ENCODE data around the gene SECISBP2L.

The SECISBP2L gene

DNA sequence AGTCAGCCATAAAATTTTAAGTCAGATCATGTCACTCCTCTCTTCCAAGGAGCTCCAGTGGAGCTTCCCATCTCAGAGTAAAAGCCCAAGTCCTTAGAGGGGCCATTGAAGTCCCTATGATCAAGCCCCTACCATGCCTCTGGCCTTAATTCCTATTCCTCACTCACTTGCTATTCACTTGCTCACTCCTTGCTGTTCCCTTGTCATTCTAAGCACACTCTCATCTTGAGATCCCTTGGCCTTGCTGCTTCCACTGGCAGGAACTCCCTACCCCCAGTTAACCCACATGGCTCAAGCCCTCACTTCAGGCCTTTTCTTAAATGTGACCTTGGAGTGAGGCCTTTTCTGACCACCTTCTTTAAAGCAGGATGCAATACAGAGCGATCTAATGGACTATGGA lies 12.3 kb upstream of the SECISBP2L start:
- FAIRE-seq = no peak
- DNase-seq (ENCODE audit: low spot score) = no peak

DNA sequence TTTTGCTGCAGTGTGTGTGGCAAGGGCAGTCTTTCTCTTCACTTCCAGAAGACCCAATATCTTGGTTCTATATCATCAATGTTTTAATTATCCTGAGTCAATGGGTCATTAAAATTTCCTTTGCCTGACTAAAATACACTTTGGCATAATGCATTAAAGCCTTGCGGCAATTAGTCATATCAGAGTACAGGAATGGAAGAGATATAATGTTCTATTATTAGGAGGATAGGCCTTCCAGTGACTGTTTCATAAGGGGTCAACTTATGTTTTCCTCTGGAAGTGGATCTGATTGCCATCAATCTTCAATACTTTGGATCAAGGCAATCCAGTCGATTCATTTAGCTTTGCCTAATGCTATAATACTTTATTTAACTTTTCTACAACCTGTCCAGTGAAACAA lies 9.4 kb upstream of the SECISBP2L start:
- FAIRE-seq (no peak), DNase-seq (ENCODE audit: low spot score) (no peak)

DNA sequence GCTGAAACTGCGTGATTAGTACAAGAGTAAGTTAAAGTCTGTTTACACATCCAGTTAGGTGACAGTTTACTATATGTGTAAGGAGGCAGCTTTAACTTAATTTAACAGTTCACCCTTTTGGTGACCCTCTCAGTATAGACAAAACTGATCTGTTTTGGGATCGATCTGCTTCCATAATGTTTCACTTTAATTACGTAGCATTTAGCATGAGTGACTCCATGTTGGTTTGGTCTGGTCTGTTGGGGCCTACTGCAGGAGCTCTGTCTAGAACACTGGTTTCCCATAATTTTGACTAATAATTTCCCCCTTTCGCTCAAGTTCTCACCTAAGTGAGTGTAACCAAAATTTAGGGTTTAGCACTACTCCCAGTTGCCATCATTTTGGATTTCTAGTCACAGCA lies 6.4 kb upstream of the SECISBP2L start:
- FAIRE-seq = no peak
- DNase-seq (ENCODE audit: low spot score) = no peak

DNA sequence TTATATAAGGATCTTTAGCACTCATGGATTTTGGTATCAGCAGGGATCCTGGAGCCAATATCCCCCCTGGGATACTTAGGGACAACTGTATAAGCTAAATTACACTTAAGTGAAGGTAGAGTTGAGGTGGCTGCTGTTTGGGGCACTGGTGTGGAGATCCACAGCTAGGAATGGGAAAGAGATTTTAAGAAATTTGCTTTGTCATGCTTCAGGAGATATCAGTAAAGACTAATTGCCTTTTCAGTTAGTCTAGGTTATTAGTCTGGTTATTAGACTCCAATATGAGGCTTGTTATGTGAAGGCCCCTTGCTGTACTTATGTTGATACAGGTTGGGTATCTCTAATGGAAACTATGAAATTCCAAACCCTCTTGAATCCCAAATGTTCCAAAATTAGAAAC lies 1.2 kb upstream of the SECISBP2L start:
- no peak for FAIRE-seq
- no peak for DNase-seq (ENCODE audit: low spot score)

DNA sequence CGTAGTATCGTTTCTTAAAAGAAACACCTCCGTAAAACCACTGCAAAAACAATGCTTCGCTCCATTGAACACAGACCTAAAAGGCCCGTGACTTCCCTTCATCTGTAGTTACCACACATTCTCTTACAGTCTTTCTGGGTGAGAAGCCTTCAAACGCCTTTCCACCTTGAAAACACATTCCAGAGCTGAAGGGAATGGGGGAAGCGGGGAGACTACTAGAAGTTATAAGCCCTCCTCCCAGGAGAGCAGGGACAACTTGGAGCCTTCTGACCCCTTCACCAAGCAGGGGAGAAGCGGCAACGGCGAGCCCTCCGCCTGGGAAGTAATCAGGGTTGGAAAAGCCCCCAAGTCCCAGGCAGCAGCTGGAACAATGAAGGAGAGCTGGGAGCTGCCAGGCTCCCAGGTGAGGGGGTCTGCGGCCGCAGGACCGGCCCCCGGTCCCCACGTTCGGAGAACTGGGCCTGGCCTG lies 461 bp downstream of the SECISBP2L start:
- no peak for DNase-seq (ENCODE audit: low spot score)

DNA sequence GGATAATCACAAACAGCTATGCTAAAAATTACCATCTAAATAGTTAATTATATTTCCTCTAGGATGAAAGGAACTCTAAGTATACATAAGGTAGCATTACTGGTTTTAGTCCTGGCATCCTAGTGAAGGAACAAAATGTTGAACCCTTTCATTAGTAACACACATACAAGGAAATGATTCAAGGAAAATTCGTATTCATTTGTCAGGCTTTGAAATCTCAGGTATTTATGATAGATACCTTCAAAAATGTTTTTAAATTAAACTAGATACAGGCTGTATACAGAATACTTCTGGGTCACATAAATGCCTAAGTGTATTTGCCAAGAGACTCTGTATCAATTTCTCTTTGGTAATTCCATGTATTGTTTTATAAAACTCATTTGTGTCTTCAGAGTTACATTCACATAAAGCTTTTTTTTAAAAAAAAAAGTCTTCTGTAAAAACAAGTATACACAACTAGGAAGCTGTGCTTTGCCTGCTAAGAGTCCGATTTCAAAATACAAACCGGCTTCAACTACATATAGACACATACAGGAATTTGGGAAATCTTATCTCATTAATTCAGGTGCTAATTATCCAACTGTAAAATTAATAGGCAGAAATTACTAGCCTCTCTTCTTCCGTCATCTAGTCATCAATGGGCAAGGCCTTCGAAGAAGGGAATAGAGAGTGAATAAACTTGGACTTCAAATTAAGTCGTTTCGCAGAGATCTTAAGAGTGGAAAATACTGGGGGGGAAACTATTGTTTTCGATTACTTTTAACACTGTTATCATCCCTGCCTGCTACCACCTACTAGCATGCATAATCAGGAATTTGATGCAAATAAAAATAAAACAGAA lies 1.3 kb downstream of the SECISBP2L start:
- FAIRE-seq (no peak), DNase-seq (ENCODE audit: low spot score) (no peak)

More for the DNA sequence above, 461 bp downstream of the SECISBP2L start:
- FAIRE-seq = no peak

DNA sequence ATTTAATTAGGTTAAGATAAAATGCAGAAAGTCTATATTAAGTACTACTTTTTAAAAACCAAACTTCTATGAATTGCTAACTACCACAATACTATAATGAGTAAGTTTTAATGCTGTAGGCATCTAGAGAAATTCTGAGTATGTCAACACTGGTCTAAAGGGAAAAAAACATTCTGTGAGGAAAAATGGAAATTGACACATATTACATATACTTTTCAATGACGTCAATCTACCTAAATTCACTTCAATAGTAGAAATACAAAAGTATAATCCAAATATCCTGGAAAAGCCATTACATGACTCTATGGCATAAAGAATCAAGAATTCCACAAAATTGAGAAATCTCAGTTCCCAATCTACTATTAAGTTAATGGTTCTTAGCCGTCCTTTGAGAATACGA lies 2.2 kb downstream of the SECISBP2L start:
- no peak for FAIRE-seq

DNA sequence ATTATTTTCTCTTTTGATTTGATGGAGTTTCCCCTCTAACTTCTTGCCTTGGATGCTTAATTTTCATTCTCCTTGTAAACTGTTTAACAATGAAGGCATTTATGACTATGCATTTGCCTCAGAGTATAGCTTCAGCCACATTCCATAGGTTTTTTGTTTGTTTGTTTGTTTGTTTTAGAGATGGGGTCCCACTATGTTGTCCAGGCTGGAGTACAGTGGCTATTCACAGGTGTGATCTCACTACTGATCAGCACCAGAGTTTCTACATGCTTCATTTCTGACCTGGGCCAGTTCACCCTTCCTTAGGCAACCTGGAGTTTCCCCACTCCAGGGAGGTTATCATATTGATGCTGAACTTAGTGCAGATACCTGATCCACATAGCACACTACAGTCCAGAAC lies 4.1 kb downstream of the SECISBP2L start:
- DNase-seq (ENCODE audit: low spot score) = no peak
- FAIRE-seq = no peak

More for the DNA sequence above, 2.2 kb downstream of the SECISBP2L start:
- DNase-seq (ENCODE audit: low spot score) = no peak

DNA sequence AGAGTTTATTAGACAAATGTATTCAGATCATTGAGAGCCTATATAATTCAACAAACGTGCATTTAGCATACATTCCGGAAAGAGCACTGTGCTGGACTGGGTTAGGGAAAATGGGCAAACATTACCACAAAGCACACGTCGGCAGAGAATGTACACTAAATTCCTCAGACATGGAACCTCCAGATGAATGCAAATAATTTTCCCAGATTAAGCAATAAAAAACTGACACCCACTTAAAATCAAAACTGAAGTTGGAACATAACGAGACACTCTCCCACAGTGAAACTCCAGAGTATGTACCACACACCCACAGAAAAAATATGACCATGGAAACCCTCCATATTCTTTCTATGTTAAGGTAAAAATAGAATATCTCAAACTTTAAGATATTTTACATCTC lies 4.8 kb downstream of the SECISBP2L start:
- DNase-seq (ENCODE audit: low spot score) (no peak), FAIRE-seq (no peak)

DNA sequence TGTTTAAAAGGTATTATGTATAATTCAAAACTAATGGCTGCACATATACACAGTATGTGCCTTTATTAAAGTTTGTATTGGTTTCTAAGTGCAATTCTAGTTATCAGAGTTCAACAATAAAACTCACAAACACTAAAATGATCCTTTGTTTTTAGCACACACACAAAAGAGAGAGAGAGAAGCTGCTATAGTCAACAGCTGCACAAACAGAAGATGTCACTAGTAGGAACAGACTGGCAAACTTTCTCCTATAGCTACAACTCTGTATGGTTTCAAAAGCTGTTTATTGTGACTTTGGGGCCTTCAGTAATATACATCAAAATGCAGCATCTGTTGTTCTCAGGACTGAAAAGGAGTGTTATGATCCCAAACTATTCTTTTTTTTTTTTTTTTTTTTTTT lies 6.1 kb downstream of the SECISBP2L start:
- DNase-seq (ENCODE audit: low spot score) (no peak), FAIRE-seq (no peak)

DNA sequence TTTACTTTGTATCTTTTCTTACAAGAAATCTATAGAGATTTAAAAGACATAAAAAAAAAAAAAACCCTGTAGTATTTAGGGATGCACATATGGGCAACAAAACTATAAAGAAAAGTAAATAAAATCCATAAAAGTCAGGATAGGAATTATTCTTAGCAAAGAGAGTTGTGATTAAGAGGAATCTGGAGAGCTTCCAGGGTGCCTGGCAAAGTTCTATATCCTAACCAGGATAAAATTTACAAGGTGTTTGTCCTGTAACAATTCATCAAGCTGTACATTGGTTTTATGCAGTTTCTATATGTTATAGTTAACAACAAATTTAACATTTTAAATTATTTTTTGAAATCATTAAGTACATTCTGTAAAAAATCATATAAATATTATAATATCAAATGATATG lies 7.9 kb downstream of the SECISBP2L start:
- FAIRE-seq (no peak), DNase-seq (ENCODE audit: low spot score) (no peak)

DNA sequence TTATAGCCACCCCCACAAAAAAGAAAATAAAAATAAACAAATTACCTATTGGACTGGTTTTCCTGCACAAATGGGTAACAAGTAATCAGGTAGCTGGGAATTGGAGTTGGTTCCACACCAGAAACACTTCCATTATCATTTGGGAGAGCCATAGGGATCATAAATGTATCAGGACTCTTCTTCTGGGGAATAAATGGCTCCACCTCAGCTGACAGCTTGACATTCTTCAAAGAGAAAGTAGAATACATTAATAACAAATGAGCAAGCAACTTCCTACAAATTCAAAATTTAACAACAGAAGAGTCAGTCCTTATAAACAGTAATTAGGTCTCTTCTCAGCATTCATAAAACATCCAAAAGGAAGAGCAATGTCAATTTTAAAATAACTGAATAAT lies 8.7 kb downstream of the SECISBP2L start:
- FAIRE-seq = no peak

DNA sequence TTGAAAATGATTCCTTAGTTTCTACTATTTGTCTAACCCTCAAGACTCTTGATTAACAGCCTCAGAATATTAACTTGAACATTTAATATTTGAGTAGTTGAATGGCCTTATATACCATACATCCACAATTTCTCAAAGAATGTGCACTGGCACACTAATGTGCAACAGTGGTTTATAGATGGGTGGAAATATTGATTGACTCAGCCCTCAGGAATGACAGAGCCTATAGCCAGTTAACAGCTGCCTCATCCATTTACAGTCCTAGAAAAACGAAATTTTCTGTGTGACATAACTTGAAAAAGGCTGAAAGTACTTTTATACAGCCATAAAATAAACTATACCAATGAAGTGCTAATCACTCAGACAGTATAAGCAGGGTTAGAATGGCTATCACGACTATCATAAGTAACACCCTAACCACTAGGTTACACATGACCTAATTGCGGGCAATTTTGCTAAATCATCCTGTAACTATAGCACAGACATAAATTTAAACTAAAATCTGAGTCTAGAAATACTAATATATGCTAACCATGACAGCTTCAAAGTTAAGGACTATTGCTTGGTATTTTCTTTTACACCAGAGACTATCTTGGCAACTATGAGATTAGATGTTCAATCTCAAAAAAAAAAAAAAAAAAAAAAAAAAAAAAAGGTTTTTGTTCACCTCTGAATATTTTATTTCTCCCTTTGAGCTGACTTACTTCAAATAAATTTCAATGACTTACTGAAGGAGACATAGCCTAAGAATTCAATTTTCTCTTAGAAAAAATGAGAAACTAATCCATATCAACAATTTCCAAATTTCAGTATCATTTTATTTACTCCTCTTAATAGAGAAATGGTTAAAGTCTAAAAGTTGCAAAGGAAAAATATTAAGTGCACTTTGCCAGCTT lies 9.3 kb downstream of the SECISBP2L start:
- no peak for DNase-seq (ENCODE audit: low spot score)
- no peak for FAIRE-seq

More for the DNA sequence above, 8.7 kb downstream of the SECISBP2L start:
- no peak for DNase-seq (ENCODE audit: low spot score)

DNA sequence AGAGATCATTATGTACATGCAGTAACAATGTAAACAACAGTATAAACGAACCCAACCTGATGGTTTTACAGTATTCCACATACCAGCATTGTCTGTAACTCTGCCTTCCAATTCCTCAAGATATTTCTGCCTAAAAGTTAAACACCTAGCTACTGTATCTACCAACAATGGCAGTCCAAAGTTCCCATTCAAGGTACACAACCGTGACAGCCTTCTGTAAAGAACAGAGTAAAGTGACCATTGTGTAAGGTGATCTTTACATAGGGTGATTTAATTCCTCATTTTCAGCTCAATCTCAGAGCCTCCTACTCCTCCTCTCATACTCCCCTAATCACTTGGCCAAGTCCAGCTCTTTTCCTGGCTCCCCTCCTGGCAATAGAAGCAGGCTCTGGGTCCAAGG lies 10.4 kb downstream of the SECISBP2L start:
- FAIRE-seq = no peak
- DNase-seq (ENCODE audit: low spot score) = no peak

DNA sequence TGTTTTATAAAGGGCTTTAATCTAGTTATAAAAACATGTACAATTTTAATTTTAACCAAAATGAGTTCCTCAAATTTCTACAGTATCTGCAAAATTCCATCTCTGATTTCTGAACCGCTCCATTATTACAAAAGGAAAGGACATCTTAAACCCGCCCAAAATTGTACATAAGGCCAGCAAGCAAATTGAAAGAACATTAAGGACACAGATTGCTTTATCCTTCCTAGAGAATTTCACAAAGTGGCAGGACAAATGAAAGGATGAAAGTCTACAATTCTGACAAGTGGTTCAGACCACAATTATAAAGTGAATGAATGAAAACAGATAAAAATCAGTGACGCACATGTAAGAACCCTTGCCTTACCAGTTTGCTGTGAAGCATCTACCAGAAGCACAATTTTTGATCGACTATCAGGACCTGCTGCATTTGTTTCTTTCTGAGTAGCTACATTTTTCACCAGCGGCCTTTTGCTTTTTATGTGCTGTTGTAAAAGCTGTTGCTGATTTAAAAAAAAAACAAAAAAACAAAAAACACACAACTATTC lies 13.6 kb downstream of the SECISBP2L start:
- no peak for FAIRE-seq
- DNase-seq (ENCODE audit: low spot score) = no peak

DNA sequence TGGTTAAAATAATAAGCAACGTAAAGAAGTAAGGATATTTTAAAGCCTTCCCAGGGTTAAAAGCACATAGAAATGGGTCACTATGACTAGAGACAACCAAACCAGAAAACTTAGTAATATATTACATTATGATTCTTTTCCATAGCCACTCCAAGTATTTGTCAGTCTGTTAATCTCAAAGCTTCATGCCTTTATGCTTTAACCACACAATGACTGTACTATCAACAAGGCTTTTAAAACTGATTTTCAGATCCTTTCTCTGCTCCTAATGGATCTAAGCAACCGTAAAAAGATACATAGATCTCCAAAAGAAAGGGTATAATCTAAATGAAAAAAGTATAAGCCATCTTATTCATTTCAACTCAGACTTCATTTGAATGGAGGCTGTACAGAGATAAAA lies 14.4 kb downstream of the SECISBP2L start:
- no peak for FAIRE-seq
- no peak for DNase-seq (ENCODE audit: low spot score)

DNA sequence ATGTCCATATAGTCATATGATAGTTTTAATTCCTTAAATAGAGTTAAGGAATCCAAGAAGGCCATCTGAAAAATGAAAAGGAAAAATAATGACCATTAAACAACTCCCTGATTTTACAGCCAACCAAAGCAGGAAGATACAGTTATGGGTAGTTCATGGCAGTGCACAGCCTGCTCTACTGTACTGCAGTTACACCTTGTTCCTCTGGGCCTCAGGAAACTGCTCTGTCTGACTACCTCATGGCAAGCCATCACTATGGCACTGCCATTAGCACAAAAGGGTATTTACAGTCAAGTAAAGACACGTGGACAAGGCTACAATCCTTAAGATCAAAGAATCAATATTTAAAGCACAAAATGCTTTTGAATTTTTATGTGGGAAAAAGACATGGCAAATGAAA lies 19.5 kb downstream of the SECISBP2L start:
- DNase-seq (ENCODE audit: low spot score) (no peak), FAIRE-seq (no peak)

DNA sequence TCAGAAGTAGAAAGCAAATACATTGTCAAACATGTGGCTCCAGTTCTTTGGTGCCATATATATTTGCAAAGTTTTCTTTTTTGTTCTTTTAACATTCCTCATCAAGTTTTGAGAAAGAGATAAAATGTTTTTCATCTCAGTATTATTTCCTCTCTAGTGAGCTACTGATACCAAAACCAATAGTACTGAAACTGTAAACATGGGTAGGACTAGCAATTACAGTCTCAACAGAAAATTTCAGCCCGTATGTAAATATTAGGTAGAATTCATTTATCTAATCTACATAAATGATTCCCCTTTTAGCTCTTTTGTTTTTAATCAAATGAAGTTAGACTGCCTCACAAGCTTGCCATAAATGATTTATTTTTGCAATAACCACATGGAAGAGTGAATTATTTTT lies 21.4 kb downstream of the SECISBP2L start:
- FAIRE-seq (no peak), DNase-seq (ENCODE audit: low spot score) (no peak)

DNA sequence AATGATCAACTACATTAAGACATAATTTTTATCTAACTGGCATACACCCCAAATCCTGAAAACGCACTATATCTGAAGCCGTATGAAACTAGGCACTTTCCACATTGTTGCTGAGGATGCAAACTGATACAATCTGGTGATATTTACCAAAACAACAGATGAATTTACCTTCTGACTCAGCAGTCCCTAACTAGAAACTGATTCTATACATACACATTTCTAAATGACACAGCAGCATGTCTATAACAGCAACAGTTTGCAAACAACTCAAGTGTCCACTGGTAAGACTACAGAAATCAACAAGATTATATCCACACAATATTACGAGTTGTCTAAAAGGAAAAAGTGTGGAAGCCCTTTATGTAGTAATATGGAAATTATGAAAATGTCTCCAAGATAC lies 22.9 kb downstream of the SECISBP2L start:
- DNase-seq (ENCODE audit: low spot score) (no peak), FAIRE-seq (no peak)

DNA sequence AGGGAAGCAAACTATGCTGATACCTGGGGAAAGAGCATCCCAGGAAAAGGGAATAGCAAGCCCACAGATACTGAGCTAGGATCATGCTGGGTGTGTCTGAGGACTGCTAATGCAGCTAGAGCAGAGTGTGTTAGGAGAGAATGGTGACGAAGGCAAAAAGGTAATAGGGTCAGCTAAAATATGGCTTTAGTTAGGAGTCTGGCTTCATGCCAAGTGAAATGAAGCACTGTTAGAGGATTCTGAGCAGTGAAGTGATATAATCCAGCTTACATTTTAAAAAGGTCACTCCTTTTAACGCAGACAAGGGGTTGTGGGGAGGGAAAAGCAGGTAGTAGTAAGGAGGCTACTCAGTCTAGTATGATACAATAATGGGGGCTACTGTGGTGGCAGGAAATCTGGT lies 30.4 kb downstream of the SECISBP2L start:
- no peak for DNase-seq (ENCODE audit: low spot score)
- no peak for FAIRE-seq

DNA sequence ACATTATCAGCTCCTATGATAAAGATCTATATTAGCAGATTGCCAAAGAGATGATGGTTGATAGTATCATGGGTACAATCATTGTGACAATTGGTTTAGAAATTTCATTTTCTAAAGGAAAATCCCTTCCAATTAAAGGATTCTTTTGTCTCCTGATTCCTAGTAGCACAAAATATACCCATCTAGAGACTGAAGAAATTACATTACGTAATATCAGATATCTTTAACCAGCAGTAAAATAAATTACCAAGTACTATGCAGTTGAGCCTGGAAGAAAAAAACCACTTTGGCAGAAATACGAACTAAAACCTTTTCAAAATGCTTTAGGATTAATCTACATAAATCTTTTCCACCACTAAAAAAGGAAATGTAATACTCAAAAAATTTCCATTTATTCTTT lies 46.9 kb downstream of the SECISBP2L start:
- DNase-seq (ENCODE audit: low spot score) = no peak
- FAIRE-seq = no peak

DNA sequence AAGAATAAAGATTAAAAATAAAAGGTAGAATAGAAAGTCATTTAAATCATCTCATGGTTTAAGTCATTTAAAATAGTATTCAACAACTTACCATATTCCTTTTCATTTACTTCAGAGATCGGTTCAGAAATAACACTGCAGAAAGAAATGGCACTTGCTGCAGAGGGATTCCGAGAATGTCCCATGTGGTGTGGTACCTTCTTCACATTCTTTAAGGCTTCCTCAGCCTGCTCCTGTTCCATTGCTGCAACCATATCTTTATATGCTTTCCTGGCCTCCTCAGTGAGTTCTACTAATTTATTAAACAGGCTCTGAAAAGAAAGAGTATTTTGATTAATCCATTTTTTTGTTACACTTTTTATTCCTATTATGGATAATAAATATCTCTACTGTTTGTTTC lies 50.0 kb downstream of the SECISBP2L start:
- FAIRE-seq = no peak

More for the DNA sequence above, 50.0 kb downstream of the SECISBP2L start:
- DNase-seq (ENCODE audit: low spot score) = no peak

Data from urothelium cell line (cell line).